Adrenal gland (tissue), 12 donors: ENCODE measurements around the gene PDZRN3. TPM values are rescaled to one million over a fixed set of nuclear protein-coding genes. Genes with fewer than 3 reads are reported as not detected.

Experiments used
- DNase-seq, 7 donors: peaks; one replicate each; pipeline ENCODE4 v3.0.0-alpha.2; 2019 to 2020
- H3K27ac ChIP-seq, 5 donors: fragments of 200-600 bp; sonication (generic) in 4 of 5; 1 replicate in 3 of 5; 2 replicates in 2 of 5; pipeline versions ENCODE4 v1.5.1 to v1.8.0; 2016 to 2020; ENCODE audit warnings: mild to moderate bottlenecking in 1 of 5
- H3K27me3 ChIP-seq: fragments of 200-600 bp; 2 replicates; pipeline ENCODE4 v1.8.0; 2021
- H3K36me3 ChIP-seq, 2 donors: fragments of 200-600 bp; replicated peaks in 1 of 2; 1 replicate in 1 of 2; 2 replicates in 1 of 2; pipeline versions ENCODE4 v1.5.1 to v1.8.0; 2018 to 2022
- H3K4me1 ChIP-seq, 2 donors: fragments of 200-600 bp; replicated peaks in 1 of 2; 1 replicate in 1 of 2; 2 replicates in 1 of 2; pipeline versions ENCODE4 v1.5.1 to v1.8.0; 2018 to 2021
- H3K4me3 ChIP-seq, 4 donors: fragments of 200-600 bp; sonication (generic) in 3 of 4; one replicate each; pipeline ENCODE4 v1.5.1; 2016 to 2018
- H3K9me3 ChIP-seq, 3 donors: fragments of 200-600 bp; sonication (generic) in 1 of 3; replicated peaks in 1 of 3; 1 replicate in 2 of 3; 2 replicates in 1 of 3; pipeline versions ENCODE4 v1.5.1 to v1.8.0; 2016 to 2021
- POLR2A ChIP-seq, 2 donors: fragments of 450-650 bp; IDR thresholded peaks; one replicate each; pipeline ENCODE4 v1.6.1; 2017; ENCODE audit warnings: antibody characterized with exemption in 2 of 2, mild to moderate bottlenecking in 2 of 2, moderate library complexity in 1 of 2
- WGBS, 4 donors: extraction: QIAGEN DNeasy Blood & Tissue Kit in 2 of 4; methylation state at CpG; one replicate each; pipeline versions ENCODE4 v1.1.5 to v1.1.7; 2013 to 2017; 5-methylcytosine and 5-hydroxymethylcytosine counted together
- intact Hi-C, 2 donors: fragments of 100-400 bp; cut with DNase I; formaldehyde crosslinking; loops; one replicate each; pipeline versions ENCODE4 v1.14.1 to v1.15.0; 2022 to 2023
- polyA plus RNA-seq, 3 donors: library from polyadenylated mRNA; stranded (reverse); fragments of 200-250 nt in 2 of 3; fragments of 350-450 nt in 1 of 3; fragmentation: Illumina TruSeq in 1 of 3; extraction: RNeasy Lipid Tissue Mini Kit (QIAGEN cat#74804) in 1 of 3; gene quantifications; one replicate each; pipeline ENCODE4 v1.2.3, GENCODE V29; 2013 to 2014
- total RNA-seq, 9 donors: library from RNA; depleted of rRNA in 4 of 9; stranded (reverse); fragments of >200 nt in 4 of 9; fragments of 120-200 nt in 1 of 9; fragmentation: NEBNext Ultra II Directional in 1 of 9; extraction: Animal tissue kit (Norgen Biotek cat#: 25700) in 1 of 9; gene quantifications; one replicate each; pipeline versions ENCODE4 v1.1.0 to v1.2.4, GENCODE V29; 2013 to 2023
- TF ChIP-seq, protein P1 (sequence below), 6 experiments: fragments of 450-650 bp in 4 of 6; fragments of 200-600 bp in 2 of 6; sonication (generic) in 1 of 6; IDR thresholded peaks; 1 replicate in 5 of 6; 2 replicates in 1 of 6; pipeline versions ENCODE4 v1.5.1 to v1.8.0; 2016 to 2021; ENCODE audit warnings: antibody characterized with exemption in 6 of 6, mild to moderate bottlenecking in 2 of 6, moderate library complexity in 1 of 6
- donor health status: healthy with polysubstance abuse.
- donor health status: Bipolar disorder and iron deficiency.
- donor health status: DM: yes; HTN: yes; CAD: no.
- donor health status: DM: no; HTN: no; CAD: no.
- donor health status: DM: no; HTN: no; CAD: no.
- donor health status: DM: yes; HTN: yes; CAD: no.

PDZRN3 gene
- total and polyA plus RNA-seq, 12 donors, result 11.5 to 126 (median 64.1) TPM

GRCh38 chr3:73540969-73541740, 83.6 kb downstream of the PDZRN3 start:
- no peak for DNase-seq
- Histone ChIP-seq H3K36me3 (no peaks in the 10 kb centered on the region), H3K4me1 (peaks cover 0 to 4% of the 10 kb centered on the region in 2 donors), H3K27ac (no peak overlapping the region), H3K27me3 (no peaks in the 10 kb centered on the region), H3K4me3 (no peak overlapping the region), H3K9me3 (no peaks in the 10 kb centered on the region)
- 83 to 87% (median 85%) methylated on average over 1 of the region's 1 CpG for WGBS, 4 donors
- TF ChIP-seq POLR2A (IDR thresholded peaks at IDR 0.05), result no peak
- TF ChIP-seq, protein P1, sequence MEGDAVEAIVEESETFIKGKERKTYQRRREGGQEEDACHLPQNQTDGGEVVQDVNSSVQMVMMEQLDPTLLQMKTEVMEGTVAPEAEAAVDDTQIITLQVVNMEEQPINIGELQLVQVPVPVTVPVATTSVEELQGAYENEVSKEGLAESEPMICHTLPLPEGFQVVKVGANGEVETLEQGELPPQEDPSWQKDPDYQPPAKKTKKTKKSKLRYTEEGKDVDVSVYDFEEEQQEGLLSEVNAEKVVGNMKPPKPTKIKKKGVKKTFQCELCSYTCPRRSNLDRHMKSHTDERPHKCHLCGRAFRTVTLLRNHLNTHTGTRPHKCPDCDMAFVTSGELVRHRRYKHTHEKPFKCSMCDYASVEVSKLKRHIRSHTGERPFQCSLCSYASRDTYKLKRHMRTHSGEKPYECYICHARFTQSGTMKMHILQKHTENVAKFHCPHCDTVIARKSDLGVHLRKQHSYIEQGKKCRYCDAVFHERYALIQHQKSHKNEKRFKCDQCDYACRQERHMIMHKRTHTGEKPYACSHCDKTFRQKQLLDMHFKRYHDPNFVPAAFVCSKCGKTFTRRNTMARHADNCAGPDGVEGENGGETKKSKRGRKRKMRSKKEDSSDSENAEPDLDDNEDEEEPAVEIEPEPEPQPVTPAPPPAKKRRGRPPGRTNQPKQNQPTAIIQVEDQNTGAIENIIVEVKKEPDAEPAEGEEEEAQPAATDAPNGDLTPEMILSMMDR (IDR thresholded peaks at IDR 0.05), result no peak
- intact Hi-C loops, result no loop called here

DNA sequence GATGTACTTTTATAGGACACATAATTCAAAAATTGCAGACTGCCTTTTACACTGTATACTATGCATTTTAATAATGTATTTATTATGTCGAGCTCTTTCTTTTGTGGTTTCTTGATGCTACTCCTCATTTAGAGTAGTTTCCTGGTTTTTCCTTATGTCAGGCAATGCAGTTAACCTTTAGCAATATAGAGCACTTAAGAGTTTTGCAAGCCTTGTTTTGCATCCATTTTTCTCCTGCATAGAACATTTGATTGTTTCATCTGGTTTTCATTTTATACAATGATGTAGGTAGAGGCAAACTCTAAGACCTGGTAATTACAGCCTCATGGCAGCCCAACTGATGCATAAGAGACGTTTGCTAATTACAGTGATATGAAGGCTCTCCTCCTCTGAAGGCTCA, 86.3 kb downstream of the PDZRN3 start:
- whole genome bisulfite sequencing, 4 donors, result 80 to 88% (median 83%) methylated on average over 2 of the region's 2 CpGs
- H3K4me3 ChIP-seq, result no peak overlapping the region
- intact Hi-C loops, result no loop called here
- H3K27me3 ChIP-seq, result no peaks in the 10 kb centered on the region
- TF ChIP-seq, protein P1 (IDR thresholded peaks at IDR 0.05), result no peak
- TF ChIP-seq POLR2A (IDR thresholded peaks at IDR 0.05), result no peak
- H3K9me3 ChIP-seq, result no peaks in the 10 kb centered on the region
- DNase-seq, result no peak
- no peaks in the 10 kb centered on the region for H3K36me3 ChIP-seq
- H3K27ac ChIP-seq, result no peak overlapping the region
- H3K4me1 ChIP-seq, result peaks cover 0 to 4% of the 10 kb centered on the region in 2 donors

DNA sequence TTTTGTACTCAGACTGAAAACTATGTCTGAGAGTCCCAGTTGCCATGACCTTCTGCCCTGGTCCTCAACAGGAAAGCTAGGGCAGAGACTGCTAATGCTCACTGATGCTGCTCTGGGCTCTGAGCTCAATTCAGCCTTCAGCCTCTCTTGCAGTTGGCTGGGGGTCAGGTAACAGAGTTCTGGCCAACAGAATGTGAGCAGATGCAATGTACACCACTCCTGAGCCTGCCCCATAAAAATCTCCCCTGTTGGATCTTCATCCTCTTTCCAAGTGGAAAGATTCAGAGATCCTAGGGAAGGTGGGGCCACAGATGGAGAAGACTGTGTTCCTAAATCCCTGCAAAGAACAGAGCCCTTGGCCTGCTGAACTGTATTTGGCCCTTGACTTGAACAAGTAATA, 87.8 kb downstream of the PDZRN3 start:
- intact Hi-C loops, result no loop called here
- no peak for DNase-seq
- peaks cover 0 to 4% of the 10 kb centered on the region in 2 donors for H3K4me1 ChIP-seq
- H3K36me3 ChIP-seq, result no peaks in the 10 kb centered on the region
- H3K4me3 ChIP-seq, result no peak overlapping the region
- H3K27ac ChIP-seq, result no peak overlapping the region
- H3K27me3 ChIP-seq, result no peaks in the 10 kb centered on the region
- no peak for TF ChIP-seq POLR2A (IDR thresholded peaks at IDR 0.05)
- TF ChIP-seq, protein P1 (IDR thresholded peaks at IDR 0.05), result no peak
- no peaks in the 10 kb centered on the region for H3K9me3 ChIP-seq

GRCh38 chr3:73536336-73536895, 88.3 kb downstream of the PDZRN3 start:
- no peak for DNase-seq
- Histone ChIP-seq H3K4me3 (no peak overlapping the region), H3K9me3 (no peaks in the 10 kb centered on the region), H3K4me1 (peaks cover 0 to 4% of the 10 kb centered on the region in 2 donors), H3K27me3 (no peaks in the 10 kb centered on the region), H3K27ac (no peak overlapping the region), H3K36me3 (no peaks in the 10 kb centered on the region)
- 83 to 92% (median 87%) methylated on average over 4 of the region's 4 CpGs for WGBS, 4 donors
- TF ChIP-seq, protein P1 (IDR thresholded peaks at IDR 0.05), result no peak
- no peak for TF ChIP-seq POLR2A (IDR thresholded peaks at IDR 0.05)
- intact Hi-C loops, result no loop called here
